WTC11 (cell line): ENCODE results near the gene MCOLN1. TPM values are rescaled to one million over a fixed set of nuclear protein-coding genes. Genes with fewer than 3 reads are reported as not detected.

Experiments
- ATAC-seq: fragments of 200-7000 bp; cut with Tn5 transposase; 2 replicates; pipeline ENCODE4 v1.10.0; 2021; ENCODE audit warnings: mild to moderate bottlenecking, moderate library complexity
- CTCF ChIA-PET: fragments of 300-600 bp; sonication (Branson Sonifier 250); formaldehyde crosslinking; loops from one replicate; lab custom pipeline; 2021; ENCODE audit warnings: antibody characterized with exemption; lab: Charles Lee
- POLR2A ChIA-PET: fragments of 350-600 bp; sonication (Branson Sonifier 250); formaldehyde crosslinking; loops from one replicate; lab custom pipeline; 2021; ENCODE audit warnings: antibody characterized with exemption; lab: Charles Lee
- DNase-seq: peaks from one replicate; pipeline ENCODE4 v3.0.0; 2021; ENCODE audit warnings: low spot score
- H3K27ac Mint-ChIP-seq: 2 replicates; pipeline ENCODE4 v1.8.0; 2021; ENCODE audit warnings: mixed read lengths
- H3K27me3 Mint-ChIP-seq: 2 replicates; pipeline ENCODE4 v1.8.0; 2021; ENCODE audit warnings: low read depth, mild to moderate bottlenecking, moderate library complexity, mixed read lengths
- H3K36me3 Mint-ChIP-seq: 2 replicates; pipeline ENCODE4 v1.8.0; 2021; ENCODE audit warnings: mixed read lengths
- H3K4me1 Mint-ChIP-seq: 2 replicates; pipeline ENCODE4 v1.8.0; 2022; ENCODE audit warnings: mixed read lengths
- H3K4me3 Mint-ChIP-seq: 2 replicates; pipeline ENCODE4 v1.8.0; 2021; ENCODE audit warnings: mild to moderate bottlenecking, moderate library complexity, mixed read lengths
- H3K9me3 Mint-ChIP-seq: 2 replicates; pipeline ENCODE4 v1.8.0; 2021; ENCODE audit warnings: mixed read lengths
- ATF6 ChIP-seq: sonication (generic); formaldehyde crosslinking; IDR thresholded peaks from 2 replicates; pipeline ENCODE4 v1.8.1; 2023; ENCODE audit warnings: mild to moderate bottlenecking, missing genetic modification reagents
- CREM ChIP-seq: sonication (generic); formaldehyde crosslinking; IDR thresholded peaks from 2 replicates; pipeline ENCODE4 v1.8.1; 2022; ENCODE audit warnings: mild to moderate bottlenecking, missing genetic modification reagents, moderate library complexity
- FOXP1 ChIP-seq: sonication (generic); formaldehyde crosslinking; IDR thresholded peaks from 2 replicates; pipeline ENCODE4 v1.8.0; 2022; ENCODE audit warnings: missing genetic modification reagents, mild to moderate bottlenecking, moderate library complexity, borderline replicate concordance
- HMGXB4 ChIP-seq: sonication (generic); formaldehyde crosslinking; IDR thresholded peaks from 2 replicates; pipeline ENCODE4 v1.8.1; 2023; ENCODE audit warnings: mild to moderate bottlenecking, moderate library complexity, missing genetic modification reagents
- IRF1 ChIP-seq: sonication (generic); formaldehyde crosslinking; IDR thresholded peaks from 2 replicates; pipeline ENCODE4 v1.8.0; 2023; ENCODE audit warnings: missing genetic modification reagents
- MLX ChIP-seq: sonication (generic); formaldehyde crosslinking; IDR thresholded peaks from 2 replicates; pipeline ENCODE4 v1.8.1; 2023; ENCODE audit warnings: mild to moderate bottlenecking, missing genetic modification reagents, moderate library complexity
- PRDM15 ChIP-seq: sonication (generic); formaldehyde crosslinking; IDR thresholded peaks from 2 replicates; pipeline ENCODE4 v1.8.0; 2022; ENCODE audit warnings: missing genetic modification reagents
- TEAD1 ChIP-seq: sonication (generic); formaldehyde crosslinking; IDR thresholded peaks from 2 replicates; pipeline ENCODE4 v1.8.0; 2022; ENCODE audit warnings: mild to moderate bottlenecking, missing genetic modification reagents
- ZNF232 ChIP-seq: sonication (generic); formaldehyde crosslinking; IDR thresholded peaks from 2 replicates; pipeline ENCODE4 v1.8.0; 2022; ENCODE audit warnings: mild to moderate bottlenecking, missing genetic modification reagents
- ZNF263 ChIP-seq: sonication (generic); formaldehyde crosslinking; IDR thresholded peaks from 2 replicates; pipeline ENCODE4 v1.8.1; 2022; ENCODE audit warnings: low read depth, mild to moderate bottlenecking, moderate library complexity, missing genetic modification reagents
- ZSCAN18 ChIP-seq: fragments of 250-450 bp; sonication (Bioruptor Pico); IDR thresholded peaks from 2 replicates; pipeline ENCODE4 v2.1.2; 2022; ENCODE audit warnings: mild to moderate bottlenecking, moderate library complexity
- total RNA-seq: library from RNA; stranded (reverse); gene quantifications from 3 replicates; pipeline ENCODE4 v1.2.3, GENCODE V29; 2021
- TF ChIP-seq, protein P1 (sequence below): sonication (generic); formaldehyde crosslinking; conservative IDR thresholded peaks from 2 replicates; pipeline ENCODE4 v1.8.1; 2023; ENCODE audit warnings: mild to moderate bottlenecking, low read depth, missing genetic modification reagents, moderate library complexity

The MCOLN1 gene
- total RNA-seq, 1 experiment from 2014 or later: 19.7 TPM

GRCh38 chr19:7534531-7535046, 12.2 kb downstream of the MCOLN1 start:
- POLR2A ChIA-PET: interaction anchor here (0.7 to 2.0 kb wide), 3 partner anchors 13 to 28 kb away, joined by 3 to 16 read pairs (median 9); partner anchors contain the start of genes MCOLN1 and ZNF358

More at GRCh38 chr19:7534531-7535046, 12.2 kb downstream of the MCOLN1 start:
- ATAC-seq (peak; percentile 19), DNase-seq (peak; percentile 74)
- H3K27me3 Mint-ChIP-seq: no peaks in the 10 kb centered on the region
- CTCF ChIA-PET: interaction anchor here (0.8 to 2.9 kb wide), 7 partner anchors 12 to 146 kb away, joined by 3 to 11 read pairs (median 7); partner anchors contain the start of genes MCOLN1 and TRAPPC5
- no peaks in the 10 kb centered on the region for H3K9me3 Mint-ChIP-seq
- H3K36me3 Mint-ChIP-seq: peaks cover 14% of the 10 kb centered on the region; the same call in 1 of the 2 replicates
- peak overlapping the region; percentile 97 for H3K4me3 Mint-ChIP-seq
- TF ChIP-seq HMGXB4 (peak; percentile 50; the same call in 1 of the 2 replicates), FOXP1 (CRISPR knock-in tag) (no peak), ZNF232 (CRISPR knock-in tag) (0 out of 2 replicates have a peak, but pooled peaks have one; percentile 13), TEAD1 (CRISPR knock-in tag) (no peak), PRDM15 (CRISPR knock-in tag) (0 out of 2 replicates have a peak, but pooled peaks have one; percentile 23), ZNF263 (CRISPR knock-in tag) (no peak), IRF1 (CRISPR knock-in tag) (no peak), MLX (CRISPR knock-in tag) (no peak), ZSCAN18 (CRISPR knock-in tag) (no peak), ATF6 (CRISPR knock-in tag) (no peak), CREM (CRISPR knock-in tag) (no peak)
- TF ChIP-seq, protein P1, sequence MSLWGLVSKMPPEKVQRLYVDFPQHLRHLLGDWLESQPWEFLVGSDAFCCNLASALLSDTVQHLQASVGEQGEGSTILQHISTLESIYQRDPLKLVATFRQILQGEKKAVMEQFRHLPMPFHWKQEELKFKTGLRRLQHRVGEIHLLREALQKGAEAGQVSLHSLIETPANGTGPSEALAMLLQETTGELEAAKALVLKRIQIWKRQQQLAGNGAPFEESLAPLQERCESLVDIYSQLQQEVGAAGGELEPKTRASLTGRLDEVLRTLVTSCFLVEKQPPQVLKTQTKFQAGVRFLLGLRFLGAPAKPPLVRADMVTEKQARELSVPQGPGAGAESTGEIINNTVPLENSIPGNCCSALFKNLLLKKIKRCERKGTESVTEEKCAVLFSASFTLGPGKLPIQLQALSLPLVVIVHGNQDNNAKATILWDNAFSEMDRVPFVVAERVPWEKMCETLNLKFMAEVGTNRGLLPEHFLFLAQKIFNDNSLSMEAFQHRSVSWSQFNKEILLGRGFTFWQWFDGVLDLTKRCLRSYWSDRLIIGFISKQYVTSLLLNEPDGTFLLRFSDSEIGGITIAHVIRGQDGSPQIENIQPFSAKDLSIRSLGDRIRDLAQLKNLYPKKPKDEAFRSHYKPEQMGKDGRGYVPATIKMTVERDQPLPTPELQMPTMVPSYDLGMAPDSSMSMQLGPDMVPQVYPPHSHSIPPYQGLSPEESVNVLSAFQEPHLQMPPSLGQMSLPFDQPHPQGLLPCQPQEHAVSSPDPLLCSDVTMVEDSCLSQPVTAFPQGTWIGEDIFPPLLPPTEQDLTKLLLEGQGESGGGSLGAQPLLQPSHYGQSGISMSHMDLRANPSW (CRISPR knock-in tag): no peak
- peak overlapping the region; percentile 99 for H3K27ac Mint-ChIP-seq
- peaks cover 4% of the 10 kb centered on the region; the same call in 1 of the 2 replicates for H3K4me1 Mint-ChIP-seq
